Endodermal cell (in vitro differentiated cells): Measurements from ENCODE around the gene GRB10. TPM values are rescaled to one million over a fixed set of nuclear protein-coding genes. Genes with fewer than 3 reads are reported as not detected.

Experiments used
- DNase-seq: peaks from one replicate; pipeline ENCODE4 v3.0.0-alpha.2; 2017
- H3K27ac ChIP-seq: 2 replicates; pipeline ENCODE4 v1.5.1; 2013; ENCODE audit warnings: mild to moderate bottlenecking, low read depth, low read length, moderate library complexity
- H3K27me3 ChIP-seq: 2 replicates; pipeline ENCODE4 v1.6.1; 2013; ENCODE audit warnings: mild to moderate bottlenecking, low read length, moderate library complexity; ENCODE audit not compliant: insufficient read depth, control insufficient read depth, poor library complexity, severe bottlenecking
- H3K36me3 ChIP-seq: 2 replicates; pipeline ENCODE4 v1.7.0; 2013; ENCODE audit warnings: mild to moderate bottlenecking, low read length, moderate library complexity; ENCODE audit not compliant: control insufficient read depth, insufficient read depth
- H3K4me1 ChIP-seq: one replicate; pipeline ENCODE4 v1.7.0; 2013; ENCODE audit warnings: low read length; ENCODE audit not compliant: control insufficient read depth, insufficient read depth
- H3K4me3 ChIP-seq: 2 replicates; pipeline ENCODE4 v1.5.1; 2013; ENCODE audit warnings: mild to moderate bottlenecking, low read length, moderate library complexity
- H3K9ac ChIP-seq: 2 replicates; pipeline ENCODE4 v1.6.1; 2013; ENCODE audit warnings: mild to moderate bottlenecking, low read length, moderate library complexity; ENCODE audit not compliant: poor library complexity, severe bottlenecking; ENCODE audit errors: extremely low read depth
- H3K9me3 ChIP-seq: 2 replicates; pipeline ENCODE4 v1.6.1; 2013; ENCODE audit warnings: mild to moderate bottlenecking, low read length, moderate library complexity; ENCODE audit not compliant: control insufficient read depth
- H3K27ac Mint-ChIP-seq: 2 replicates; pipeline ENCODE4 v1.8.0; 2020; ENCODE audit warnings: mixed read lengths
- H3K27me3 Mint-ChIP-seq: 2 replicates; pipeline ENCODE4 v1.8.0; 2021; ENCODE audit warnings: mild to moderate bottlenecking, mixed read lengths; ENCODE audit not compliant: insufficient read depth
- H3K36me3 Mint-ChIP-seq: 2 replicates; pipeline ENCODE4 v1.8.0; 2020; ENCODE audit warnings: low read depth, mixed read lengths
- H3K4me1 Mint-ChIP-seq: 2 replicates; pipeline ENCODE4 v1.8.0; 2020; ENCODE audit warnings: mixed read lengths
- H3K4me3 Mint-ChIP-seq: 2 replicates; pipeline ENCODE4 v1.8.0; 2020; ENCODE audit warnings: mild to moderate bottlenecking, moderate library complexity, mixed read lengths
- H3K9me3 Mint-ChIP-seq: 2 replicates; pipeline ENCODE4 v1.8.0; 2020; ENCODE audit warnings: mild to moderate bottlenecking, mixed read lengths
- CTCF ChIP-seq: fragments of 200-600 bp; sonication (generic); conservative IDR thresholded peaks from 2 replicates; pipeline ENCODE4 v1.5.0; 2021; ENCODE audit warnings: antibody characterized with exemption, mild to moderate bottlenecking
- WGBS, 2 experiments: methylation state at CpG; one replicate each; pipeline versions ENCODE4 v1.1.5 to v1.1.7; 2013; ENCODE audit warnings: missing lambda C conversion rate in 2 of 2, mixed read lengths in 1 of 2; ENCODE audit not compliant: insufficient coverage in 1 of 2, insufficient read length in 1 of 2; 5-methylcytosine and 5-hydroxymethylcytosine counted together
- total RNA-seq, 2 donors: library from RNA; stranded (reverse); fragmentation: NEBNext Ultra II Directional in 1 of 2; extraction: Animal tissue kit (Norgen Biotek cat#: 25700) in 1 of 2; gene quantifications; 2 replicates in 1 of 2; 3 replicates in 1 of 2; pipeline ENCODE4 v1.2.1, GENCODE V29; 2021

Gene GRB10
- total RNA-seq, 2 donors from 2014 or later = 71.9 to 97.5 TPM

DNA sequence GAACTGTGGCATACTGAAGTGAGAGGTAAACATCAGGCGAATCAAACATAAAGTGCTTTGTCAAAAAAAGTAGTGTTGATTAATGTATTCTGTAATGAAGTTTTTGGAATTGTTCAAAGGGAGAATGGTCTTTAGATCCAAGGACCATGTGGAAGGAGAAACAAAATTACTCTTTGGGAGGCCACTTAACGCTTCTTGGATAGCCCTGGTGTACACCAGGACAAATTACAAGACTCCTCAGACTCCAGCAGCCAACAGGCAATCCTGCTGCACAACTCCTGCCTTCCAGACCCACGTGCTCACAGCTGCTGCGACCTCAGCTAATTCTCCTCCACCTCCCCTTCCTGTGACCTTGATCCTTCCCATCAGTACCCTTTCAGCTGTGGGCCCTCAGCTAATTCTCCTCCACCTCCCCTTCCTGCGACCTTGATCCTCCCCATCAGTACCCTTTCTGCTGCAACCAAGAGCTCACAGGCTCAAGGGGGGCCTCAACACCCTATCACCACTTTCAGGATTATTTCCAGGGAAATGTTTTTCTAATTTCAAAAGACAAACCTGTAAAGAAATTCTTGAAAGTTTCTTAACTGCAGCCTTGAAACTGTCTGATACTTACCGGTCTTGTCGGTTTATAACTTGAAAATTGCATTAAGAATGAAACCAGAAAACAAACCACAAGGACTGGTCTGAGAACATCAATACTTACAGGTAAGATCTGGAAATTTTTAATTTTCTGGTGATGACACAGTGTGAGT is 187.8 kb downstream of the GRB10 start:
- no peaks in the 10 kb centered on the region for H3K9me3 ChIP-seq
- TF ChIP-seq CTCF = no peak
- H3K4me1 Mint-ChIP-seq = peaks cover 6% of the 10 kb centered on the region
- H3K4me1 ChIP-seq = peaks cover 6% of the 10 kb centered on the region
- no peak overlapping the region for H3K4me3 ChIP-seq
- 93 to 96% methylated on average over 5 to 7 of the region's 7 CpGs for WGBS, 2 experiments
- no peak overlapping the region for H3K27ac Mint-ChIP-seq
- no peak overlapping the region for H3K27ac ChIP-seq
- H3K9ac ChIP-seq = no peak overlapping the region
- no peaks in the 10 kb centered on the region for H3K27me3 Mint-ChIP-seq
- H3K36me3 ChIP-seq = peaks cover 88% of the 10 kb centered on the region
- no peaks in the 10 kb centered on the region for H3K9me3 Mint-ChIP-seq
- no peaks in the 10 kb centered on the region for H3K27me3 ChIP-seq
- no peak for DNase-seq
- no peak overlapping the region for H3K4me3 Mint-ChIP-seq
- H3K36me3 Mint-ChIP-seq = peaks cover 79% of the 10 kb centered on the region

DNA sequence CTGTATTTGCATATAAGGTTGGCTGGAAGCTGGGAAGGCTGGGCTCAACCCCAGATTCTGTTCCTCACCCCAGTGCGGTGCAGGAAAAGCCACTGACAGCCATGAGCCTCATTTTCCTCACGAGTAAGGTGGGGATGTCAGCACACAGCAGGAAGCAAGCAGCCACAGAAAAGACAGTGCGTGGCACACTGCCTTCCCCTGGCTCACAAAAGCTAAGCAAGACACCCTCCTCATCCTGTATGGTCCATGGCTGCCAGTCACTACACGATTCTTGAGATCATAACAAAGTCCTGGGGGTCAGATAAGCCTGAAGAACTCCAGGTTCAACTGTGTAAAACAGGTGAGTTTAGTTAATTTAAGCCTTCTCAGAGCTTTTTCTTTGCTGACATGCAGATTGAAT is 188.6 kb downstream of the GRB10 start:
- no peaks in the 10 kb centered on the region for H3K27me3 ChIP-seq
- TF ChIP-seq CTCF = no peak
- Mint-ChIP-seq H3K27me3 (no peaks in the 10 kb centered on the region), H3K4me3 (no peak overlapping the region), H3K27ac (no peak overlapping the region), H3K9me3 (no peaks in the 10 kb centered on the region), H3K36me3 (peaks cover 76% of the 10 kb centered on the region), H3K4me1 (peaks cover under 1% of the 10 kb centered on the region)
- no peaks in the 10 kb centered on the region for H3K4me1 ChIP-seq
- H3K27ac ChIP-seq = no peak overlapping the region
- H3K4me3 ChIP-seq = no peak overlapping the region
- no peak for DNase-seq
- no peak overlapping the region for H3K9ac ChIP-seq
- no peaks in the 10 kb centered on the region for H3K9me3 ChIP-seq
- 78 to 96% methylated on average over 3 to 4 of the region's 4 CpGs for WGBS, 2 experiments
- H3K36me3 ChIP-seq = peaks cover 88% of the 10 kb centered on the region

DNA sequence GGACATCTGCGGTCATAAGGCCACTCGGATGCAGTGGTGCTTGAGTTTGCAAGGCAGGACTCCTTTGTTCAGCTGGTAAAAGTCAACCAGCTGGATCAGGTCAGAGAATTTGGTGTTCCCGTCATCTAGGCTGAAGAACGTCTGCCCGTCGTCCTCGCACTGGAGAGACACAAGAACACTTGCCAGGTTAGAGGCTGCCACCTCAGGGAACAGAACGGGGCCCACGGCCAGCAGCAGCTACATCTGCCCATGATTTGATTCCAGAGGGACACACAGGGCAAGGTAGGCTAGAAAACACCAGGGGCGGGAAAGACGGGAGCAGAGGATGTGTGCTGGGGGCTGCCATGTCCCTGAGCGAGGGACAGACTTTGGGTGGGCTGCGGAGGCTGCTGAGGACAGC is 189.8 kb downstream of the GRB10 start:
- peaks cover 64% of the 10 kb centered on the region for H3K36me3 Mint-ChIP-seq
- WGBS, 2 experiments = 95 to 100% methylated on average over 4 to 13 of the region's 13 CpGs

More for the DNA sequence above, 189.8 kb downstream of the GRB10 start:
- Histone ChIP-seq H3K4me3 (no peak overlapping the region), H3K9ac (no peak overlapping the region), H3K4me1 (no peaks in the 10 kb centered on the region), H3K9me3 (no peaks in the 10 kb centered on the region), H3K27ac (no peak overlapping the region), H3K27me3 (no peaks in the 10 kb centered on the region), H3K36me3 (peaks cover 77% of the 10 kb centered on the region)
- H3K27ac Mint-ChIP-seq = peak overlapping the region; percentile 60
- H3K4me1 Mint-ChIP-seq = no peaks in the 10 kb centered on the region
- H3K9me3 Mint-ChIP-seq = no peaks in the 10 kb centered on the region
- DNase-seq = no peak
- no peaks in the 10 kb centered on the region for H3K27me3 Mint-ChIP-seq
- no peak for TF ChIP-seq CTCF
- H3K4me3 Mint-ChIP-seq = no peak overlapping the region
